Keratinocyte (primary cell): ENCODE results near the gene VAMP8. TPM values are rescaled to one million over a fixed set of nuclear protein-coding genes. Genes with fewer than 3 reads are reported as not detected.

Experiments
- DNase-seq: peaks from one replicate; pipeline ENCODE4 v3.0.0-alpha.2; 2011; ENCODE audit warnings: low read depth, missing footprints, low spot score
- FAIRE-seq: peaks from 2 replicates; lab custom pipeline; 2011; peaks lifted over from hg19 to GRCh38; lab: Jason Lieb, UNC
- H2AFZ ChIP-seq: 2 replicates; pipeline ENCODE4 v1.6.0; 2012; ENCODE audit warnings: low read length, control low read depth, inconsistent platforms; ENCODE audit not compliant: control insufficient read depth
- H3K27ac ChIP-seq: 2 replicates; pipeline ENCODE4 v1.5.1; 2011; ENCODE audit warnings: low read length; ENCODE audit not compliant: control insufficient read depth, insufficient read depth
- H3K27me3 ChIP-seq: 3 replicates; pipeline ENCODE4 v1.6.0; 2011; ENCODE audit warnings: low read length; ENCODE audit not compliant: control insufficient read depth, insufficient read depth; ENCODE audit errors: extremely low read depth
- H3K36me3 ChIP-seq, 2 experiments: 2 replicates in 1 of 2; 3 replicates in 1 of 2; pipeline ENCODE4 v1.5.1; 2011; ENCODE audit warnings: low read length in 2 of 2, mild to moderate bottlenecking in 1 of 2; ENCODE audit not compliant: control insufficient read depth in 2 of 2, insufficient read depth in 2 of 2; ENCODE audit errors: extremely low read depth in 1 of 2
- H3K4me1 ChIP-seq: 3 replicates; pipeline ENCODE4 v1.5.1; 2011; ENCODE audit warnings: low read length; ENCODE audit not compliant: control insufficient read depth, insufficient read depth; ENCODE audit errors: extremely low read depth
- H3K4me2 ChIP-seq: 3 replicates; pipeline ENCODE4 v1.6.0; 2011; ENCODE audit warnings: low read depth, low read length; ENCODE audit not compliant: control insufficient read depth, insufficient read depth; ENCODE audit errors: extremely low read depth
- H3K4me3 ChIP-seq, 3 experiments: fragments of 200-600 bp in 1 of 3; sonication (generic) in 1 of 3; 2 replicates in 2 of 3; 3 replicates in 1 of 3; pipeline ENCODE4 v1.5.1; 2011 to 2016; ENCODE audit warnings: low read length in 3 of 3, mild to moderate bottlenecking in 3 of 3, control low read depth in 2 of 3, inconsistent platforms in 1 of 3, low read depth in 1 of 3, mixed read lengths in 1 of 3, mixed run types in 1 of 3, moderate library complexity in 1 of 3; ENCODE audit not compliant: control insufficient read depth in 2 of 3, insufficient read depth in 2 of 3; ENCODE audit errors: extremely low read depth in 1 of 3
- H3K79me2 ChIP-seq: 2 replicates; pipeline ENCODE4 v1.6.0; 2012; ENCODE audit warnings: low read length; ENCODE audit not compliant: control insufficient read depth, insufficient read depth
- H3K9ac ChIP-seq: 3 replicates; pipeline ENCODE4 v1.6.0; 2011; ENCODE audit warnings: low read length; ENCODE audit not compliant: control insufficient read depth, insufficient read depth; ENCODE audit errors: extremely low read depth
- H3K9me1 ChIP-seq: 3 replicates; pipeline ENCODE4 v1.6.0; 2011; ENCODE audit warnings: low read length; ENCODE audit not compliant: control insufficient read depth, insufficient read depth; ENCODE audit errors: extremely low read depth
- H3K9me3 ChIP-seq: 2 replicates; pipeline ENCODE4 v1.5.1; 2012; ENCODE audit warnings: low read depth, low read length; ENCODE audit not compliant: control insufficient read depth
- H4K20me1 ChIP-seq: 3 replicates; pipeline ENCODE4 v1.6.0; 2011; ENCODE audit warnings: low read length; ENCODE audit not compliant: control insufficient read depth, insufficient read depth; ENCODE audit errors: extremely low read depth
- EZH2 ChIP-seq: IDR thresholded peaks from one replicate; pipeline ENCODE4 v1.6.1; 2012; ENCODE audit warnings: inconsistent platforms, mild to moderate bottlenecking, low read length, moderate library complexity
- dilution Hi-C: fragments of 300-500 bp; cut with MboI; formaldehyde crosslinking; loops from one replicate; pipeline ENCODE4 v1.7.0; 2020; ENCODE audit warnings: low sequenced_read_pairs; ENCODE audit not compliant: extremely low pct_ligation_motif_present
- polyA plus RNA-seq, 5 experiments: library from polyadenylated mRNA; depleted of rRNA in 3 of 5; stranded (reverse) in 3 of 5; stranded (forward) in 1 of 5; unstranded in 1 of 5; fragments of >200 nt; gene quantifications; 1 replicate in 1 of 5; 2 replicates in 3 of 5; 3 replicates in 1 of 5; pipeline versions ENCODE4 v1.2.1 to v1.2.3, GENCODE V29; 2011 to 2012; ENCODE audit warnings: missing spikeins in 2 of 5, low read depth in 1 of 5, low replicate concordance in 1 of 5
- TF ChIP-seq, protein P1 (sequence below), 3 experiments: IDR thresholded peaks in 1 of 3; conservative IDR thresholded peaks in 1 of 3; optimal IDR thresholded peaks in 1 of 3; 2 replicates in 2 of 3; 3 replicates in 1 of 3; pipeline versions ENCODE3 to v1.5.1; 2011; ENCODE audit warnings: low read length in 3 of 3, mild to moderate bottlenecking in 3 of 3, moderate library complexity in 2 of 3, control low read depth in 1 of 3, inconsistent platforms in 1 of 3; ENCODE audit not compliant: insufficient read depth in 2 of 3; ENCODE audit errors: extremely low read depth in 1 of 3

Gene VAMP8
- polyA plus RNA-seq, 1 donor (not counting 4 experiments of a cell fraction or from before 2014, with no cell fraction given) = 385 TPM

DNA sequence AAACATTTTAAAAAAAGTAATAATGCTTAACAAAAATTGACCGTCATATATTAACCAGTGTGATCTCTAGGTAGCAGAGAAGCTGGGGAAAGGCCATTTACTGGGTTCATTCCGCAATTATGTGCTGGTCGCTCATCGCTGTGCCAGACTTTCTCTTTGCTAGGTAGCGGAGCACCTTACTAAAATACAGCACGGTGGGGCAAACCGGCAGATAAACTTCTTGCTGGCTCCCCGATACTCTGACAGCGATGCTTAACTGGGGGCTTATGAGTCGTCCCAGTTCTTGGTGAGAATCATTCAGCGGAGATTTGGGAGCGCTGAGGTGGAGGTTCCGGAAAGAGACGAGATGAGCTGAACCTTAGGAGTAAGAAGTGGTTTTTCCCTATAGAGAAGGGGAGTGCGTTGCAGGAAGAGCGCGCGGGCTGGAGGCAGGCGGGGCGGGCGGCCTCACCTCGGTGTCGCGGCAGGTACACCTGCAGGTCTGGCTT is 33.9 kb downstream of the VAMP8 start:
- H3K4me3 ChIP-seq = peak overlapping the region; percentile 66 to 93 (median 91)
- peaks cover 2% of the 10 kb centered on the region for H3K4me1 ChIP-seq
- dilution Hi-C loops = no loop called here
- no peak for DNase-seq
- peak overlapping the region; percentile 87 for H3K27ac ChIP-seq
- peak overlapping the region; percentile 99 for H3K4me2 ChIP-seq
- peaks cover 2 to 15% of the 10 kb centered on the region in 2 experiments for H3K36me3 ChIP-seq
- FAIRE-seq = no peak
- no peaks in the 10 kb centered on the region for H4K20me1 ChIP-seq
- no peaks in the 10 kb centered on the region for H3K9me1 ChIP-seq
- H3K9me3 ChIP-seq = no peaks in the 10 kb centered on the region
- H3K79me2 ChIP-seq = peaks cover 16% of the 10 kb centered on the region
- TF ChIP-seq, protein P1, sequence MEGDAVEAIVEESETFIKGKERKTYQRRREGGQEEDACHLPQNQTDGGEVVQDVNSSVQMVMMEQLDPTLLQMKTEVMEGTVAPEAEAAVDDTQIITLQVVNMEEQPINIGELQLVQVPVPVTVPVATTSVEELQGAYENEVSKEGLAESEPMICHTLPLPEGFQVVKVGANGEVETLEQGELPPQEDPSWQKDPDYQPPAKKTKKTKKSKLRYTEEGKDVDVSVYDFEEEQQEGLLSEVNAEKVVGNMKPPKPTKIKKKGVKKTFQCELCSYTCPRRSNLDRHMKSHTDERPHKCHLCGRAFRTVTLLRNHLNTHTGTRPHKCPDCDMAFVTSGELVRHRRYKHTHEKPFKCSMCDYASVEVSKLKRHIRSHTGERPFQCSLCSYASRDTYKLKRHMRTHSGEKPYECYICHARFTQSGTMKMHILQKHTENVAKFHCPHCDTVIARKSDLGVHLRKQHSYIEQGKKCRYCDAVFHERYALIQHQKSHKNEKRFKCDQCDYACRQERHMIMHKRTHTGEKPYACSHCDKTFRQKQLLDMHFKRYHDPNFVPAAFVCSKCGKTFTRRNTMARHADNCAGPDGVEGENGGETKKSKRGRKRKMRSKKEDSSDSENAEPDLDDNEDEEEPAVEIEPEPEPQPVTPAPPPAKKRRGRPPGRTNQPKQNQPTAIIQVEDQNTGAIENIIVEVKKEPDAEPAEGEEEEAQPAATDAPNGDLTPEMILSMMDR (optimal IDR thresholded peaks at IDR 0.05 in 1 of 3, IDR thresholded peaks at IDR 0.05 in 1 of 3, conservative IDR thresholded peaks at IDR 0.05 in 1 of 3; ENCODE audit: extremely low read depth in 1 of 3, insufficient read depth in 2 of 3, low read length in 3 of 3) = no peak
- TF ChIP-seq EZH2 = no peak
- H3K9ac ChIP-seq = peak overlapping the region; percentile 78
- H2AFZ ChIP-seq = peak overlapping the region; percentile 84
- H3K27me3 ChIP-seq = no peaks in the 10 kb centered on the region

DNA sequence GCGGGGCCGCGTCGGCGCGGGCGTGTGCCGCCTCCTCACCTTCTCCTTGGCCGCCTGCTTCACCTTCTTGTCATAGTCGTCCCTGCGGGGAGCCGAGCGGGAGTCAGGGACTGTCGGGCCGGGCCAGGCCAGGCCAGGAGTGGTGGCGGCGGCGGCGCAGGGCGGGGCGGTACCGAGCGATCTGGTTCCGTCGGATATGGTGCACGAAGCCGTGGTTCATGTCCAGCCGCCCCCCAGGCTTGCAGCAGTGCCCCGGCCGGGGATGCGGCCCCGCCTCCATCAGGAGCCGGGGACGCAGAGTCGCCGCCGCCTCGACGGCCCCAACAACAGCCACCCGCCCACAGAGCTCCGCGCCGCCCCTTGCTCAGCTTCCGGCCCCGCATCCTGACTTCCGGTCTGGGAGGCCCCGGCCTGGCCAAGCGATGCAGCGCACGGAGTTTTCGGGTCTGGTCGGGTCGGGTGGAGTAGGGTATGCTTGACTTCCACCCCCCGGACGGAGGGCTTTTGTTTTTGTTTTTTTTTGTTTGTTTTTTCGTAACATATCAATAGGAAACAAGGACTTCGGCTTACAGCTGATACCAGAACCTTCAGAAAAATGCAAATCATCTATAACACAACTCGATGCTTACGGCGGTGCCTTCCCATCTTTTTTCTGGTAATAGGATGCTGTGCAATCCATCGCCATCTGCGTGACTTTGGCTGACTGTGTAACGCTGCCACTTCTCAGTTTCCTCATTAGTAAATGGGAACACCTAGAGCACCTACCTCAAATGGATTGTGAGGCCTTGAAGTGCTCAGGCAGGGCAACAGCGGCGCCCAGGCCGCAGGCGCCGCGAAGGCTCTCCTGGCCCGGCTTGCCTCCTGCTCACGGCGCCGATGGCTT is 34.6 kb downstream of the VAMP8 start, which contains the start of gene C2orf68:
Gene C2orf68 (minus strand): TSS at position 362 of the 883 bp plus-strand sequence. CDS start 82 bp downstream, at position 280.
- H3K36me3 ChIP-seq = peaks cover 2 to 15% of the 10 kb centered on the region in 2 experiments
- H3K27ac ChIP-seq = peak within 1 kb of the TSS; percentile 87
- FAIRE-seq (no peak), DNase-seq (no peak)
- H4K20me1 ChIP-seq = no peaks in the 10 kb centered on the region
- H3K9me1 ChIP-seq = no peaks in the 10 kb centered on the region
- H3K4me3 ChIP-seq = peak within 1 kb of the TSS; percentile 66 to 93 (median 91)
- no peaks in the 10 kb centered on the region for H3K27me3 ChIP-seq
- H2AFZ ChIP-seq = peak within 1 kb of the TSS; percentile 94
- H3K4me2 ChIP-seq = peak within 1 kb of the TSS; percentile 99
- dilution Hi-C loops = no loop called here
- H3K79me2 ChIP-seq = peaks cover 23% of the 10 kb centered on the region
- no peaks in the 10 kb centered on the region for H3K9me3 ChIP-seq
- peak within 1 kb of the TSS; percentile 78 for H3K9ac ChIP-seq
- no peak for TF ChIP-seq EZH2
- TF ChIP-seq, protein P1 (optimal IDR thresholded peaks at IDR 0.05 in 1 of 3, IDR thresholded peaks at IDR 0.05 in 1 of 3, conservative IDR thresholded peaks at IDR 0.05 in 1 of 3; ENCODE audit: extremely low read depth in 1 of 3, insufficient read depth in 2 of 3, low read length in 3 of 3) = peak in 1 of 3 experiments; percentile 1
- H3K4me1 ChIP-seq = peaks cover 3% of the 10 kb centered on the region
